PC-9 (cell line): ENCODE measurements around the gene PSMG4. TPM values are rescaled to one million over a fixed set of nuclear protein-coding genes. Genes with fewer than 3 reads are reported as not detected.

ENCODE experiments used
- BruUV-seq: library from RNA; stranded (reverse); fragments of 400-500 nt; replicated peaks from 2 replicates; lab custom pipeline; 2021; lab: Mats Ljungman, UMichigan
- CTCF ChIA-PET: fragments of 300-600 bp; sonication (Branson Sonifier 250); formaldehyde crosslinking; loops from one replicate; lab custom pipeline; 2022; ENCODE audit warnings: antibody characterized with exemption; lab: Charles Lee
- POLR2A ChIA-PET: fragments of 300-600 bp; sonication (Branson Sonifier 250); formaldehyde crosslinking; loops from one replicate; lab custom pipeline; 2022; ENCODE audit warnings: antibody characterized with exemption; ENCODE audit not compliant: unreplicated experiment; lab: Charles Lee
- DNase-seq, 2 experiments: peaks; one replicate each; pipeline versions ENCODE4 v3.0.0 to v3.0.0-alpha.2; 2015 to 2022; ENCODE audit warnings: mixed read lengths in 1 of 2
- H2AFZ ChIP-seq: fragments of 200-600 bp; sonication (generic); 2 replicates; pipeline ENCODE4 v1.8.1; 2017; ENCODE audit warnings: antibody characterized with exemption
- H3F3A ChIP-seq: fragments of 200-600 bp; sonication (generic); 2 replicates; pipeline ENCODE4 v1.8.1; 2017; ENCODE audit warnings: antibody characterized with exemption, mild to moderate bottlenecking, low read depth; ENCODE audit not compliant: insufficient read depth
- H3K27ac ChIP-seq: fragments of 200-600 bp; sonication (generic); 2 replicates; pipeline ENCODE4 v1.6.1; 2016; ENCODE audit warnings: mixed run types
- H3K27me3 ChIP-seq: fragments of 200-600 bp; sonication (generic); 2 replicates; pipeline ENCODE4 v1.6.1; 2016; ENCODE audit warnings: low read depth, mixed run types; ENCODE audit not compliant: insufficient read depth
- H3K36me3 ChIP-seq: fragments of 200-600 bp; sonication (generic); 2 replicates; pipeline ENCODE4 v1.6.1; 2016; ENCODE audit warnings: low read depth, mixed run types
- H3K4me1 ChIP-seq: fragments of 200-600 bp; sonication (generic); replicated peaks from 2 replicates; pipeline ENCODE4 v1.6.1; 2016; ENCODE audit warnings: mixed run types; ENCODE audit not compliant: insufficient read depth
- H3K4me2 ChIP-seq: fragments of 200-600 bp; sonication (generic); 2 replicates; pipeline ENCODE4 v1.6.1; 2017; ENCODE audit warnings: mixed run types
- H3K4me3 ChIP-seq: fragments of 200-600 bp; sonication (generic); 2 replicates; pipeline ENCODE4 v1.6.1; 2016; ENCODE audit warnings: mixed run types
- H3K79me2 ChIP-seq: fragments of 200-600 bp; sonication (generic); 2 replicates; pipeline ENCODE4 v1.6.1; 2017; ENCODE audit warnings: low read depth, mixed run types
- H3K9me2 ChIP-seq: fragments of 200-600 bp; sonication (generic); 2 replicates; pipeline ENCODE4 v1.8.1; 2017; ENCODE audit warnings: mild to moderate bottlenecking; ENCODE audit not compliant: insufficient read depth
- H3K9me3 ChIP-seq: fragments of 200-600 bp; sonication (generic); 2 replicates; pipeline ENCODE4 v1.8.1; 2016; ENCODE audit warnings: low read depth; ENCODE audit not compliant: insufficient read depth
- H4K20me1 ChIP-seq: fragments of 200-600 bp; sonication (generic); 2 replicates; pipeline ENCODE4 v1.8.1; 2017; ENCODE audit not compliant: insufficient read depth
- CTCF ChIP-seq: fragments of 200-600 bp; sonication (generic); conservative IDR thresholded peaks from 2 replicates; pipeline ENCODE4 v1.6.1; 2017; ENCODE audit warnings: mixed run types, antibody characterized with exemption, mild to moderate bottlenecking, moderate library complexity
- EZH2 ChIP-seq: fragments of 200-600 bp; sonication (generic); IDR thresholded peaks from 2 replicates; pipeline ENCODE4 v1.8.0; 2017; ENCODE audit warnings: antibody characterized with exemption, low read depth
- intact Hi-C: fragments of 100-400 bp; cut with micrococcal nuclease; formaldehyde crosslinking; loops from one replicate; pipeline ENCODE4 v1.10.0; 2022; ENCODE audit not compliant: unreplicated experiment
- total RNA-seq: library from RNA; stranded (reverse); gene quantifications from 2 replicates; pipeline ENCODE4 v1.2.3, GENCODE V29; 2021

The PSMG4 gene
- total RNA-seq, 1 experiment from 2014 or later = 33.8 TPM

- intact Hi-C loops = no loop called here
- no peak overlapping the region for H2AFZ ChIP-seq
- no peaks in the 10 kb centered on the region for H3K27me3 ChIP-seq
- BruUV-seq = no TSS peak
- DNase-seq = no peak
- ChIA-PET CTCF (no interaction called here), POLR2A (no interaction called here)
- H3K4me1 ChIP-seq = 0 out of 2 replicates have a peak, but pooled peaks cover 5% of the 10 kb centered on the region
- H3K9me2 ChIP-seq = no peaks in the 10 kb centered on the region
- no peak overlapping the region for H3K27ac ChIP-seq
- no peak overlapping the region for H3K4me3 ChIP-seq
- peaks cover 35% of the 10 kb centered on the region for H3K79me2 ChIP-seq
- no peaks in the 10 kb centered on the region; the same call in 1 of the 2 replicates for H4K20me1 ChIP-seq
- H3K36me3 ChIP-seq = no peaks in the 10 kb centered on the region
- H3F3A ChIP-seq = no peaks in the 10 kb centered on the region
- no peaks in the 10 kb centered on the region for H3K9me3 ChIP-seq
- H3K4me2 ChIP-seq = no peak overlapping the region
- TF ChIP-seq CTCF (no peak), EZH2 (no peak)
Observed at GRCh38 chr6:3261518-3261820, 2.7 kb downstream of the PSMG4 start.

GRCh38 chr6:3261921-3262320 is 3.2 kb downstream of the PSMG4 start:
- Histone ChIP-seq H3K79me2 (peaks cover 35% of the 10 kb centered on the region), H2AFZ (no peak overlapping the region), H4K20me1 (no peaks in the 10 kb centered on the region; the same call in 1 of the 2 replicates), H3K27ac (no peak overlapping the region), H3K27me3 (no peaks in the 10 kb centered on the region), H3K4me2 (no peak overlapping the region), H3K4me3 (no peak overlapping the region), H3K9me2 (no peaks in the 10 kb centered on the region), H3K4me1 (0 out of 2 replicates have a peak, but pooled peaks cover 5% of the 10 kb centered on the region), H3F3A (no peaks in the 10 kb centered on the region), H3K9me3 (no peaks in the 10 kb centered on the region), H3K36me3 (no peaks in the 10 kb centered on the region)
- DNase-seq = no peak
- TF ChIP-seq EZH2 (no peak), CTCF (no peak)
- CTCF ChIA-PET = no interaction called here
- no TSS peak for BruUV-seq
- POLR2A ChIA-PET = no interaction called here
- intact Hi-C loops = no loop called here

- no peak overlapping the region for H3K27ac ChIP-seq
- peaks cover 35% of the 10 kb centered on the region for H3K79me2 ChIP-seq
- H3K36me3 ChIP-seq = no peaks in the 10 kb centered on the region
- 0 out of 2 replicates have a peak, but pooled peaks cover 5% of the 10 kb centered on the region for H3K4me1 ChIP-seq
- H3K4me2 ChIP-seq = no peak overlapping the region
- no peaks in the 10 kb centered on the region for H3K9me3 ChIP-seq
- DNase-seq = no peak
- CTCF ChIA-PET = no interaction called here
- POLR2A ChIA-PET = no interaction called here
- TF ChIP-seq EZH2 (no peak), CTCF (no peak)
- H4K20me1 ChIP-seq = no peaks in the 10 kb centered on the region; the same call in 1 of the 2 replicates
- H3K27me3 ChIP-seq = no peaks in the 10 kb centered on the region
- H3F3A ChIP-seq = no peaks in the 10 kb centered on the region
- BruUV-seq = no TSS peak
- H3K4me3 ChIP-seq = no peak overlapping the region
- no peaks in the 10 kb centered on the region for H3K9me2 ChIP-seq
- intact Hi-C loops = no loop called here
- H2AFZ ChIP-seq = no peak overlapping the region
Observed at GRCh38 chr6:3263096-3263495, 4.3 kb downstream of the PSMG4 start.
